ENCODE data around the gene KRTAP12-1.

DNA sequence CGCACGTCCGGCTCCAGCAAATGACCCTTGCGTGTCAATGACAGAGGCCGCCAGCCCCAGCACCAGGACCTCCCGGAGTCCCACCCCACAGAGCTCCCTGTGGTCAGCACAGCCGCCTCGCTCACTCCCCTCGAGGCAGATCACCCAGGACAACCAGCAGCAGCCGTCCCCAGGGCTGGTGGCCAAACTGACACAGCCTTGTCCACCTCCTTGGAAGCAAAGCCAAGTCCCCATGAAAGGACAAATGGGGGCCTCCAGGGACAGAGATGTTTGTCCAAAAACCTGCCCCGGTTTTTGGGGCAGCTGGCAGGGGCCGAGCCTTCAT is 42.7 kb downstream of the KRTAP12-1 start:
- TF ChIP-seq CTCF (IDR thresholded peaks at IDR 0.05) (no peak), POLR2A (IDR thresholded peaks at IDR 0.05) (no peak)

Data from heart left ventricle (tissue), 13 donors.